Measurements from ENCODE around the gene PCSK6.

Gene PCSK6

GRCh38 chr15:101521069-101521468 is 31.6 kb upstream of the PCSK6 start:
- DNase-seq (ENCODE audit: low read depth, low spot score), result no peak
- CTCF ChIA-PET, result interaction anchor here (1.0 kb wide), 1 partner anchor 9 kb away, joined by 3 read pairs; no protein-coding TSS in a partner anchor
- POLR2A ChIA-PET, result no interaction called here

GRCh38 chr15:101520395-101520794 is 30.9 kb upstream of the PCSK6 start:
- ChIA-PET POLR2A (no interaction called here), CTCF (no interaction called here)
- DNase-seq (ENCODE audit: low read depth, low spot score), result no peak
- no peak for TF ChIP-seq CTCF (IDR thresholded peaks at IDR 0.05; ENCODE audit: insufficient read depth, low read length, missing control alignments)
- H3K4me3 ChIP-seq (ENCODE audit: low read depth, low read length), result no peak overlapping the region

More at GRCh38 chr15:101521069-101521468, 31.6 kb upstream of the PCSK6 start:
- TF ChIP-seq CTCF (IDR thresholded peaks at IDR 0.05; ENCODE audit: insufficient read depth, low read length, missing control alignments), result no peak
- H3K4me3 ChIP-seq (ENCODE audit: low read depth, low read length), result no peak overlapping the region

- no peak for TF ChIP-seq CTCF (IDR thresholded peaks at IDR 0.05; ENCODE audit: insufficient read depth, low read length, missing control alignments)
- no peak for DNase-seq (ENCODE audit: low read depth, low spot score)
- ChIA-PET CTCF (no interaction called here), POLR2A (no interaction called here)
- H3K4me3 ChIP-seq (ENCODE audit: low read depth, low read length), result no peak overlapping the region
These were observed 28.0 kb upstream of the PCSK6 start for GRCh38 chr15:101517504-101517903.

GRCh38 chr15:101514318-101514717 is 24.8 kb upstream of the PCSK6 start:
- no peak for DNase-seq (ENCODE audit: low read depth, low spot score)
- no peak overlapping the region for H3K4me3 ChIP-seq (ENCODE audit: low read depth, low read length)
- POLR2A ChIA-PET, result no interaction called here
- CTCF ChIA-PET, result no interaction called here
- TF ChIP-seq CTCF (IDR thresholded peaks at IDR 0.05; ENCODE audit: insufficient read depth, low read length, missing control alignments), result no peak

- no peak for TF ChIP-seq CTCF (IDR thresholded peaks at IDR 0.05; ENCODE audit: insufficient read depth, low read length, missing control alignments)
- POLR2A ChIA-PET, result no interaction called here
These were observed 22.2 kb upstream of the PCSK6 start for GRCh38 chr15:101511717-101512116.

GRCh38 chr15:101510212-101511197 is 21.0 kb upstream of the PCSK6 start:
- ChIA-PET POLR2A (no interaction called here), CTCF (interaction anchor here (1.8 kb wide), 1 partner anchor 8 kb away, joined by 7 read pairs; no protein-coding TSS in a partner anchor)
- no peak for TF ChIP-seq CTCF (IDR thresholded peaks at IDR 0.05; ENCODE audit: insufficient read depth, low read length, missing control alignments)
- DNase-seq (ENCODE audit: low read depth, low spot score), result no peak
- no peak overlapping the region for H3K4me3 ChIP-seq (ENCODE audit: low read depth, low read length)

More at GRCh38 chr15:101511717-101512116, 22.2 kb upstream of the PCSK6 start:
- DNase-seq (ENCODE audit: low read depth, low spot score), result no peak
- CTCF ChIA-PET, result interaction anchor here (0.8 to 1.8 kb wide), 2 partner anchors 10 kb away, joined by 3 to 7 read pairs; no protein-coding TSS in a partner anchor
- H3K4me3 ChIP-seq (ENCODE audit: low read depth, low read length), result no peak overlapping the region

Data from AG04449 (cell line).